ENCODE data around the gene C1orf116.

The C1orf116 gene

DNA sequence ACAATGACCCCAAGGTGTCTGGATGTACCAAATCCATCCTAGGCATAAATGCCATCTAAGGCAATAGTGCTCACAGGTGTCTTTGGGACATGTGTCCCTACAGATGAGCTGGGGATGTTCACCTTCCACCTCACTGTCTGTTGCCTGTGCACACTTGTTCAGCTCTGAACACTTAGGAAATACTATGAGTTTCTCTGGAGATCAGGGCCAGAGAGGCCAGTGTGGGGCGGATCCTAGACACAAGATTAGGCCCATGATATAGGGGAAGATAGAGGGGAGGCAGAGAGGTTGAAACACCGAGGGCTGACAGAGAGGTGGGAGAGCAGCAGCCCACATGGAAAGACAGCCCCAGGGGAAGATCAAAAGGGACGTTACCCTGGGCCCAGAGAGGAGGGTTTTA lies 25.6 kb downstream of the C1orf116 start:
- Histone ChIP-seq H3K27ac (replicated peaks) (no peak overlapping the region), H3K4me3 (replicated peaks; ENCODE audit: insufficient read depth, low read length) (no peak overlapping the region), H3K27me3 (ENCODE audit: insufficient read depth, poor library complexity, severe bottlenecking) (no peaks in the 10 kb centered on the region)
- TF ChIP-seq POLR2AphosphoS5 (IDR thresholded peaks at IDR 0.05; ENCODE audit: low read depth) (no peak), SPI1 (IDR thresholded peaks at IDR 0.05; ENCODE audit: borderline replicate concordance, low read depth) (no peak), GABPA (IDR thresholded peaks at IDR 0.05; ENCODE audit: low read depth) (no peak)
- TF ChIP-seq, protein P1, sequence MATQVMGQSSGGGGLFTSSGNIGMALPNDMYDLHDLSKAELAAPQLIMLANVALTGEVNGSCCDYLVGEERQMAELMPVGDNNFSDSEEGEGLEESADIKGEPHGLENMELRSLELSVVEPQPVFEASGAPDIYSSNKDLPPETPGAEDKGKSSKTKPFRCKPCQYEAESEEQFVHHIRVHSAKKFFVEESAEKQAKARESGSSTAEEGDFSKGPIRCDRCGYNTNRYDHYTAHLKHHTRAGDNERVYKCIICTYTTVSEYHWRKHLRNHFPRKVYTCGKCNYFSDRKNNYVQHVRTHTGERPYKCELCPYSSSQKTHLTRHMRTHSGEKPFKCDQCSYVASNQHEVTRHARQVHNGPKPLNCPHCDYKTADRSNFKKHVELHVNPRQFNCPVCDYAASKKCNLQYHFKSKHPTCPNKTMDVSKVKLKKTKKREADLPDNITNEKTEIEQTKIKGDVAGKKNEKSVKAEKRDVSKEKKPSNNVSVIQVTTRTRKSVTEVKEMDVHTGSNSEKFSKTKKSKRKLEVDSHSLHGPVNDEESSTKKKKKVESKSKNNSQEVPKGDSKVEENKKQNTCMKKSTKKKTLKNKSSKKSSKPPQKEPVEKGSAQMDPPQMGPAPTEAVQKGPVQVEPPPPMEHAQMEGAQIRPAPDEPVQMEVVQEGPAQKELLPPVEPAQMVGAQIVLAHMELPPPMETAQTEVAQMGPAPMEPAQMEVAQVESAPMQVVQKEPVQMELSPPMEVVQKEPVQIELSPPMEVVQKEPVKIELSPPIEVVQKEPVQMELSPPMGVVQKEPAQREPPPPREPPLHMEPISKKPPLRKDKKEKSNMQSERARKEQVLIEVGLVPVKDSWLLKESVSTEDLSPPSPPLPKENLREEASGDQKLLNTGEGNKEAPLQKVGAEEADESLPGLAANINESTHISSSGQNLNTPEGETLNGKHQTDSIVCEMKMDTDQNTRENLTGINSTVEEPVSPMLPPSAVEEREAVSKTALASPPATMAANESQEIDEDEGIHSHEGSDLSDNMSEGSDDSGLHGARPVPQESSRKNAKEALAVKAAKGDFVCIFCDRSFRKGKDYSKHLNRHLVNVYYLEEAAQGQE (IDR thresholded peaks at IDR 0.05; ENCODE audit: insufficient replicate concordance, low read depth), result no peak
- TF ChIP-seq, protein P2, sequence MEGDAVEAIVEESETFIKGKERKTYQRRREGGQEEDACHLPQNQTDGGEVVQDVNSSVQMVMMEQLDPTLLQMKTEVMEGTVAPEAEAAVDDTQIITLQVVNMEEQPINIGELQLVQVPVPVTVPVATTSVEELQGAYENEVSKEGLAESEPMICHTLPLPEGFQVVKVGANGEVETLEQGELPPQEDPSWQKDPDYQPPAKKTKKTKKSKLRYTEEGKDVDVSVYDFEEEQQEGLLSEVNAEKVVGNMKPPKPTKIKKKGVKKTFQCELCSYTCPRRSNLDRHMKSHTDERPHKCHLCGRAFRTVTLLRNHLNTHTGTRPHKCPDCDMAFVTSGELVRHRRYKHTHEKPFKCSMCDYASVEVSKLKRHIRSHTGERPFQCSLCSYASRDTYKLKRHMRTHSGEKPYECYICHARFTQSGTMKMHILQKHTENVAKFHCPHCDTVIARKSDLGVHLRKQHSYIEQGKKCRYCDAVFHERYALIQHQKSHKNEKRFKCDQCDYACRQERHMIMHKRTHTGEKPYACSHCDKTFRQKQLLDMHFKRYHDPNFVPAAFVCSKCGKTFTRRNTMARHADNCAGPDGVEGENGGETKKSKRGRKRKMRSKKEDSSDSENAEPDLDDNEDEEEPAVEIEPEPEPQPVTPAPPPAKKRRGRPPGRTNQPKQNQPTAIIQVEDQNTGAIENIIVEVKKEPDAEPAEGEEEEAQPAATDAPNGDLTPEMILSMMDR (IDR thresholded peaks at IDR 0.05; ENCODE audit: insufficient read depth, low read length), result no peak
- DNase-seq (ENCODE audit: low read depth in 1 of 2, low spot score in 1 of 2), result no peak

DNA sequence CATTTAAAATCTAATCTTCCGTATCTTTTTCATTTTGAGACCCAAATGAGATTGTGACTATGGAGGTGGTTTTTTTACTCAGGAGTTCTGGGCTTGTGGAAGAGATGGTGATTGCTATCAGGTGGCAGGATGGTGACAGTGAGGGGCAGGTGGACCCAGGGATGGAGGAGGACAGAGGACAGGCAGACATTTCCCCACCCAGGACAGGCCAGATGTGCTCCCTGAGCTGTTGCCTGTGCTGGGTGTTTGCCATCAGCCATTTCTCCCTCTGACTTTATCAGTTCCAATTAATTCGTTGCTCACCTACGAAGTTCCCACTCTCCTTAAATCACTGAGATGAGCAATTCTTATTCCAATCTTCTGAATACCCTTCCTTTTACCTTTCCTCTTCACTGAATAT lies 26.5 kb downstream of the C1orf116 start:
- no peak for TF ChIP-seq SPI1 (IDR thresholded peaks at IDR 0.05; ENCODE audit: borderline replicate concordance, low read depth)
- TF ChIP-seq GABPA (IDR thresholded peaks at IDR 0.05; ENCODE audit: low read depth), result no peak
- TF ChIP-seq POLR2AphosphoS5 (IDR thresholded peaks at IDR 0.05; ENCODE audit: low read depth), result no peak
- TF ChIP-seq, protein P2 (IDR thresholded peaks at IDR 0.05; ENCODE audit: insufficient read depth, low read length), result no peak
- TF ChIP-seq, protein P1 (IDR thresholded peaks at IDR 0.05; ENCODE audit: insufficient replicate concordance, low read depth), result no peak
- Histone ChIP-seq H3K27me3 (ENCODE audit: insufficient read depth, poor library complexity, severe bottlenecking) (no peaks in the 10 kb centered on the region), H3K27ac (replicated peaks) (no peak overlapping the region), H3K4me3 (replicated peaks; ENCODE audit: insufficient read depth, low read length) (no peak overlapping the region)
- DNase-seq (ENCODE audit: low read depth in 1 of 2, low spot score in 1 of 2), result no peak

DNA sequence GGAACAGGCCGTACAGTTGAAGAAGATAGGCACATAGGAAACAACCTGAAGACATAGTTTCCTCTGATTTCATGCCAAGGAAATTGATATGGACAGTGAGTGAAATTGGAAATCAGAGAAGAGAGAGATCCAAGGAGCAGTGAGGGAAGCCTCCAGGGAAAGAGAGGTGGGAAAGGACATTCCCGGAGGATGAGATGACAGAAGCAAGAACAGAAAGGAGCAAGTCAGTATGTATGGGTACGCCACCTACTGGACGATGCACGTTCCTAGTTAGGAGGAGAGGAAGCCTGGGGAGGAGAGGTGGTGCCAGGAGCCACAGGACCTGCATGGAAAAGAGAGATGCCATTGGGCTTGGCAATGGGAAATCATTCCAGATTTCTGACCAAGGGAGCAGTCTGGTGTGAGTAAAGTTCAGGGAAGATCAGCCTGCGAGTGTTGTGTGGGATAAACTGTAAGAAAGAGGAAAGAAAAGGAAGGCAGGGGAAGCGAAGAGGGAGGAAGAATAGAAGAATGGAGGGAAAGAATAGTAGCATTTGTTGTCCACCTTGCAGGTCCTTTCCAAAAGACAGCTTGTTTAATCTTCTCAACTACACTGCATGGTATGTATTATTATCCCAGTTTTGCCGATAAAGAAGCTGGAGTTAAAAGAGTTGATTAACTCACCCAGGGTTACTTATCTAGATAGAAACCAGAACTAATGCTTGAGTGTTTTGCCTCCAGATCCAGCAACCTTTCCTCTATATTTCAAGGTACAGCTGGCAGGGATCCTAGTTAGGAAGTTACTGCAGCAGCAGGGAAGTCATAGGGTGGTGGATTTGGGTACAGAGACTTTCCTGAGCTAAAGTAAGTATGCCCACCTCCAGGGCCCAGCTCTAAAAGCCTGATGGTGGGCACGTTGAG lies 27.4 kb downstream of the C1orf116 start:
- no peak for TF ChIP-seq POLR2AphosphoS5 (IDR thresholded peaks at IDR 0.05; ENCODE audit: low read depth)
- TF ChIP-seq, protein P2 (IDR thresholded peaks at IDR 0.05; ENCODE audit: insufficient read depth, low read length), result peak; percentile 67
- no peak overlapping the region for H3K4me3 ChIP-seq (replicated peaks; ENCODE audit: insufficient read depth, low read length)
- no peaks in the 10 kb centered on the region for H3K27me3 ChIP-seq (ENCODE audit: insufficient read depth, poor library complexity, severe bottlenecking)
- H3K27ac ChIP-seq (replicated peaks), result no peak overlapping the region
- peak in 1 of 2 experiments; percentile 49 for DNase-seq (ENCODE audit: low read depth in 1 of 2, low spot score in 1 of 2)
